HuH-7.5 (cell line): ENCODE data around the gene KCNIP3.

ENCODE experiments used
- DNase-seq: peaks from one replicate; pipeline ENCODE4 v3.0.0; 2011; ENCODE audit warnings: low spot score

Gene KCNIP3

GRCh38 chr2:95275151-95275515 is 22.0 kb upstream of the KCNIP3 start:
- DNase-seq: no peak

- DNase-seq: no peak
Observed at GRCh38 chr2:95275601-95276243, 21.4 kb upstream of the KCNIP3 start.

DNA sequence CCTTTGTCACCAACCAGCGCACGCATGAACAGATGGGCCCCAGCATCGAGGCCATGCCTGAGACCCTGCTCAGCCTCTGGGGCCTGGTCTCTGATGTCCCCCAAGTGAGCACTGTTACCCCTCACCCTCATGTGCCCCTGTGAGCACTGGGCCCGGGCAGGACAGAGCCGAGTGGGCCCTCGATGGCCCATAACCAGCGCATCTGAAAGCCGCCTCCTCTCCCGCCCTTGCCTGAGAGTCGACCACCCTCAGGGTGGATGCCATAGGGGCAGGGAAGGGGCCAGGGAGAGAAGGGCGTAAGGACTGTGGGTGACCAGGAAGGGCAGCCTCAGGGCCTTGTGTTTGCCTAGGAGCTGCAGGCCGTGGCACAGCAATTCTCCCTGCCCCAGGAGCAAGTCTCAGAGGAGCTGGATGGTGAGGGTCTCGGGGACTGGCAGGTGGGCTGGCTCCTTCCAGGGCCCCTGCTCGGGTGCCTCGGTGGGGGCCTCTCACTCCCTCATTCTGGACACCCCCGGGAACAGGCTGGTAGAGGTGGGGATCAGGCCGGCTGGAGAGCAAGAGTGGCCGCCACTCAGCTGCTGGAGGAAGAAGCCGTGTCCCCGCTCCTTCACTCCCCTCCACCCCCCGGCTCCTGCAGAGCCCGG is 20.8 kb upstream of the KCNIP3 start:
- DNase-seq: no peak

DNA sequence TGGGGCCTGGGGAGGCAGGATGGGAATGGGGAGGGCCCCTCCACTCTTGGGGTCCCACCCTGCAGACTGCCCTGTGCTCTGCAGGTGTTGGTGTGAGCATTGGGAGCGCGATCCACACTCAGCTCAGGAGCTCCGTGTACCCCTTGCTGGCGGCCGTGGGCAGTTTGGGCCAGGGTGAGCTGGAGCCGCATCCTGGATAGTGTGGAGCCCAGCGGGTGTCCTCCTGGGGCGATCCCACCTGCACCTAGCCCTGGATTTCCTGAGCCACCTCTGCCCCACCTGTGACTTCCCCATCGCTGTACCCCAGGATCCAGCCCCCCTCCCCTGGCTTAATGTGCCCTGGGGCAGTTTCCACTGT is 20.3 kb upstream of the KCNIP3 start:
- DNase-seq: no peak

DNA sequence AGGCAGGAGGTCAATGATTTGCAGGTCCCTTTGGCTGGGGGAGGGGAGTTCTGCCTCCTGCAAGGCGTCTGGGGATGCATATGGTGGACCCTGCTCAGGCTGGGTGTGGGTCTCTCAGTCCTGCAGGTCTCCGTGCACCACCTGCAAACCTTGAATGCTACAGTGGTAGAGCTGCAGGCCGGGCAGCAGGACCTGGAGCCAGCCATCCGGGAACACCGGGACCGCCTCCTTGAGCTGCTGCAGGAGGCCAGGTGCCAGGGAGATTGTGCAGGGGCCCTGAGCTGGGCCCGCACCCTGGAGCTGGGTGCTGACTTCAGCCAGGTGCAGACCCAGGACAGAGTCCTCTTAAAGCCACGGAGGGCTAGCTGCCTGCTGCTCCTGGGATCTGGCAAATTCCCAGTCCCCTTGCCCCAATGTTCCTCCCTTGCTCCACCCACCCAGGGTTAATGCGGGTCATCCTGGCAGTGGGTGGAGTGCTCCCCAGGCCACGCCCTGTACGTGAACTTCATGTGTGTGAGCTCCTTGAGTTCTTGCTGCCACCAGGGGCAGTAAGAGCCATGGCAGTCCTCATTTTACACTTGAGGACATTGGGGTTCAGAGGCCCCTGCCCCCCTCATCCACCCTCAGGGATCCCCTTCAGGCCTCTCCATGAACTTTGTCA is 19.8 kb upstream of the KCNIP3 start:
- DNase-seq: no peak

DNA sequence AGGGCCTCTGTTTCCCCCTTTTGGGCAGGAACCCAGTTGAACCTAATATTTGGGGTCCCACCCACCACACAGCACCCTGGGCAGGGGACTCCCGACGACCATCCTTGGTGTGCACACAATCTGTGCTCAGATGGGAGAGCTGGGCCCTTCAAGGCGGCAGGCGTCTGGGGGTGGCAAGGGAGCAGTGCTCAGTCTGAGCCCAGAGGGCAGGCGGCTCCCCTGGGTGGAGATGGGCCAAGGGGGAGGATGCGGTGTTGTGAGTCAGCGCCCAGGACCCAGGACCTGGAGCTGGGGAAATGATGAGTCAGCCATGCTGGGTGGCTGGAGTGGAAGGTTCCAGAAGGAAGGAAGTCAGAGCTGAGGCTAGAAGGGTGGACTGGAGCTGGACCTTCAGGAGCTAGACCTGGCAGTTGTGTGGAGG is 19.1 kb upstream of the KCNIP3 start:
- DNase-seq: no peak

GRCh38 chr2:95278637-95279225 is 18.4 kb upstream of the KCNIP3 start:
- DNase-seq: no peak

- no peak for DNase-seq
Observed at GRCh38 chr2:95279435-95280035, 17.6 kb upstream of the KCNIP3 start.

GRCh38 chr2:95281071-95281470 is 16.1 kb upstream of the KCNIP3 start:
- no peak for DNase-seq

GRCh38 chr2:95281786-95282185 is 15.4 kb upstream of the KCNIP3 start:
- no peak for DNase-seq

- no peak for DNase-seq
Observed at GRCh38 chr2:95282458-95282857, 14.7 kb upstream of the KCNIP3 start.

DNA sequence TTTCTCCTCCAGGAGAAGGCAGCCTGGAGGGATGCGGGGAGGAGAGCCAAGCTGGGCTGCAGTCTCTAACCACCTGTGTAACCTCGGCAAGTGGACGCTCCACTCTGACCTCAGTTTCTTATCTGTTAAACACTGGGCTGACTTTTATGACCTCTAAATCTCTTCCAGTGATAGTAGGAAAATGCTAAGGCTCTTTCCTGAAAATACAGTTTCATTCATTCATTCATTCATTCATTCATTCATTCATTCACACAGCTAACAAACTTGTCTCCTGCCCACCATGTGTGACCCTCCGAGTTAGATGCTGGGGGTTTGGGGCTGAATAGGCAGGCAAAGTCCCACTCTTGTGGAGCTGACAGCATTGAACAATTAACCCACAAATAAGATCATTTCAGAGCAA is 13.6 kb upstream of the KCNIP3 start:
- DNase-seq: no peak

GRCh38 chr2:95284886-95285541 is 12.1 kb upstream of the KCNIP3 start:
- DNase-seq: no peak

- DNase-seq: no peak
Observed at GRCh38 chr2:95285542-95285932, 11.6 kb upstream of the KCNIP3 start.

DNA sequence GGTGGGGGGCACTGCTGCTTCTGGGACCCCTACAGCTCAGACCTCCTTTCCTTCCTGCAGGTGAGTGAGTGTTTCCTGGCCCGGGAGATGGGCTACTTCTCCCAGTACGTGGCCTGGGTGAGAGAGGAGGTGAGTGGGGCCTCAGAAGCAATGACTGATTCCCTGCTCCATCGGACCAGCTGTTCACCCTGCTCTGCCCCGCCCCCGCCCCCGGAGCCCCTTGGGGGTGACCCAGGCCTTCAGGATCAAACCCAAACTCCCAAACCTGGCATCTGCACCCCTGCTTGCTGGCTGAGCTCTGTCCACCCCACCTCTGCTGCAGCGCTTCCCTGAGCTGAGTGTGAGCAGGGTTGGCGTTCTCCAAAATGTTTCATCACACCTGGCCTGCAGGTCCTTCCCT is 9.8 kb upstream of the KCNIP3 start:
- no peak for DNase-seq

GRCh38 chr2:95287806-95288205 is 9.3 kb upstream of the KCNIP3 start:
- DNase-seq: no peak

DNA sequence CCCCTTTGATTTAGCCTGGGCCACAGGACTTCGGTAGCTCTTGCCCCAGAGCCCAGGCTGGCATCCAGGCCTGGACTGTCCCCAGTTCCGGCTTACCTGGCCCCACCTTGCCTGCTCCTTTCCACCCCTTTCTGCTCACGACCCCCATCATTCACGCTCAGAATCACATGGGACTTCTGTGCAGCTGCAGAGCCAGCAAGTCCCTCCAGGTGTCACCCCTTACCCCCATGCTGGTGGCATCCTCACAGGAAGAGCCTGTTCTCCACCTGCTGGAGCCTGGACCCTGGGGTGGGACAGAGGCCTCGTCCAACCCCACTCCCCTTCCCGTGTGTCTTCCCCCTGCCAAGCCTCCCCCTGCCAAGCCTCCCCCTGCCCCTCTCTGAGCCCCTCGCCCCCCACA is 7.9 kb upstream of the KCNIP3 start:
- no peak for DNase-seq

DNA sequence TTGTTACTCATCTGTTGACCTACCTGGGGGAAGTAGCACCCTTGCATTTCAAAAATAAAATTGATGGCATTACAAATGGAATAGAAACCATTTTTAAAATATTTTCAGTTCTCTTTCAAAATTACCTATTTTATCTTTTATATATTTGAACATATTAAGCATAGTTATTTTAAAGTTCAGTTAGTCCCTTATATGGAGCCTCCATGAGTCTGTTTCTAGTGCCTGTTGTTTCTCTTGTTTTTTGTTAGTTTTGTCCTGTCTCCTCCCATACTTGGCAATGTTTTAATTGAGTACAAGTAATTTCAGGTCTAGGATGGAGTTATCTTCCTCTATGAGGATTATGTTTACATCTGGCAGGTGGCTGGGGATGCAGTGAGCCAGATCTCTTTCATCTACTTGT is 5.9 kb upstream of the KCNIP3 start:
- DNase-seq: no peak

GRCh38 chr2:95292623-95293260 is 4.4 kb upstream of the KCNIP3 start:
- no peak for DNase-seq

GRCh38 chr2:95294579-95295250 is 2.4 kb upstream of the KCNIP3 start:
- DNase-seq: no peak

DNA sequence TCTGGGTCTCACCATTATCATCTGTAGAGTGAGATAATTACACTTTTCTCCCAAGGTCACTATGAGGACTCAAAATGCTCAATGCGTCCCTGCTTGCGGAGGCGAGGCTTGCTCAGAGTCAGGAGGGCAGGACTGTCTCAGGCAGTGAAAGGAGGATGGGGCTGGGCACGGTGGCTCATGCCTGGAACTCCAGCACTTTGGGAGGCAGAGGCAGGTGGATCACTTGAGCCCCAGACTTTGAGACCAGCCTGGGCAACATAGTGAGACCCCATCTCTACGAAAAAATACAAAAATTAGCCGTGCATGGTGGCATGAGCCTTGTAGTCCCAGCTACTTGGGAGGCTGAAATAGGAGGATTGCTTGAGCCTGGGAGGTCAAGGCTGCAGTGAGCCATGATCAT is 1.8 kb upstream of the KCNIP3 start:
- DNase-seq: no peak
